GM12878 (cell line): ENCODE measurements around the gene CUTC. TPM values are rescaled to one million over a fixed set of nuclear protein-coding genes. Genes with fewer than 3 reads are reported as not detected.

Source experiments
- ATF3 ChIP-seq: IDR thresholded peaks from 2 replicates; pipeline ENCODE4 v1.6.1; 2011; ENCODE audit warnings: low read depth, mild to moderate bottlenecking, low read length, moderate library complexity, borderline replicate concordance; ENCODE audit errors: extremely low read depth
- BACH1 ChIP-seq: fragments of 450-650 bp; IDR thresholded peaks from 2 replicates; pipeline ENCODE4 v1.6.1; 2017; ENCODE audit warnings: mild to moderate bottlenecking, borderline replicate concordance
- BHLHE40 ChIP-seq, 2 experiments: fragments of 450-650 bp in 1 of 2; IDR thresholded peaks; 2 replicates each; pipeline ENCODE4 v1.6.1; 2011 to 2017; ENCODE audit warnings: low read depth in 2 of 2, borderline replicate concordance in 1 of 2, improper control_type of control experiment in 1 of 2, low read length in 1 of 2, mild to moderate bottlenecking in 1 of 2
- CEBPZ ChIP-seq: fragments of 150-350 bp; IDR thresholded peaks from 2 replicates; pipeline ENCODE4 v1.6.1; 2016; ENCODE audit warnings: low read depth, low read length
- E2F8 ChIP-seq: fragments of 450-650 bp; IDR thresholded peaks from 2 replicates; pipeline ENCODE4 v1.6.1; 2018; ENCODE audit warnings: mild to moderate bottlenecking, low read depth, moderate library complexity; ENCODE audit not compliant: partially characterized antibody
- EP300 ChIP-seq, 2 experiments: fragments of 150-350 bp in 1 of 2; IDR thresholded peaks; 2 replicates each; pipeline ENCODE4 v1.6.1; 2011 to 2012; ENCODE audit warnings: low read depth in 2 of 2, low read length in 2 of 2, borderline replicate concordance in 1 of 2, improper control_type of control experiment in 1 of 2, inconsistent platforms in 1 of 2; ENCODE audit not compliant: control insufficient read depth in 1 of 2
- ETV6 ChIP-seq, 2 experiments: fragments of 450-650 bp in 1 of 2; IDR thresholded peaks in 1 of 2; conservative IDR thresholded peaks in 1 of 2; 2 replicates each; pipeline ENCODE4 v1.6.1; 2014; ENCODE audit warnings: antibody characterized with exemption in 1 of 2, borderline replicate concordance in 1 of 2, low read depth in 1 of 2, mild to moderate bottlenecking in 1 of 2, moderate library complexity in 1 of 2
- GATAD2B ChIP-seq: fragments of 450-650 bp; conservative IDR thresholded peaks from 2 replicates; pipeline ENCODE4 v1.6.1; 2017; ENCODE audit warnings: low read depth, mild to moderate bottlenecking, moderate library complexity
- IRF4 ChIP-seq: IDR thresholded peaks from 2 replicates; pipeline ENCODE4 v1.6.1; 2011; ENCODE audit warnings: low read depth, low read length
- KLF5 ChIP-seq: fragments of 450-650 bp; IDR thresholded peaks from 2 replicates; pipeline ENCODE4 v1.6.1; 2014; ENCODE audit warnings: mild to moderate bottlenecking; ENCODE audit not compliant: partially characterized antibody
- MLLT1 ChIP-seq: fragments of 450-650 bp; IDR thresholded peaks from 2 replicates; pipeline ENCODE4 v1.6.1; 2016; ENCODE audit warnings: mild to moderate bottlenecking
- MTA3 ChIP-seq: IDR thresholded peaks from 2 replicates; pipeline ENCODE4 v1.6.1; 2012; ENCODE audit warnings: low read length, inconsistent platforms, borderline replicate concordance
- NR2C2 ChIP-seq: IDR thresholded peaks from 2 replicates; pipeline ENCODE4 v1.6.1; 2011; ENCODE audit warnings: borderline replicate concordance, low read depth; ENCODE audit not compliant: control insufficient read depth, insufficient read length
- NRF1 ChIP-seq: conservative IDR thresholded peaks from 2 replicates; pipeline ENCODE4 v1.6.1; 2011; ENCODE audit warnings: mild to moderate bottlenecking, low read depth, low read length, improper control_type of control experiment
- POU2F2 ChIP-seq: IDR thresholded peaks from 3 replicates; pipeline ENCODE4 v1.6.1; 2011; ENCODE audit warnings: low read depth, mild to moderate bottlenecking, low read length, borderline replicate concordance
- RBBP5 ChIP-seq: fragments of 200-600 bp; sonication (generic); conservative IDR thresholded peaks from 2 replicates; pipeline ENCODE4 v1.6.1; 2016
- SREBF2 ChIP-seq: IDR thresholded peaks from 2 replicates; pipeline ENCODE4 v1.6.1; 2012; ENCODE audit warnings: mild to moderate bottlenecking, low read length
- SUPT20H ChIP-seq: IDR thresholded peaks from 2 replicates; pipeline ENCODE4 v1.6.1; 2011; ENCODE audit warnings: low read depth, mild to moderate bottlenecking, low read length, moderate library complexity, borderline replicate concordance; ENCODE audit not compliant: control insufficient read depth
- SUZ12 ChIP-seq: fragments of 200-600 bp; sonication (generic); IDR thresholded peaks from one replicate; pipeline ENCODE4 v1.6.1; 2018; ENCODE audit warnings: antibody characterized with exemption, mild to moderate bottlenecking; ENCODE audit not compliant: unreplicated experiment
- USF2 ChIP-seq: IDR thresholded peaks from 2 replicates; pipeline ENCODE4 v1.6.1; 2011; ENCODE audit warnings: low read depth, low read length, improper control_type of control experiment, borderline replicate concordance
- WRNIP1 ChIP-seq: IDR thresholded peaks from 2 replicates; pipeline ENCODE4 v1.6.1; 2011; ENCODE audit warnings: low read depth, low read length, improper control_type of control experiment, borderline replicate concordance
- polyA plus RNA-seq, 11 experiments: library from polyadenylated mRNA; depleted of rRNA in 4 of 11; unstranded in 6 of 11; stranded (reverse) in 5 of 11; fragments of >200 nt; fragmentation: Nextera tagmentation in 4 of 11; fragmentation: Illumina TruSeq in 1 of 11; extraction: Ambion mirVana in 4 of 11; extraction: Trizol in 1 of 11; gene quantifications; 1 replicate in 1 of 11; 2 replicates in 10 of 11; pipeline versions ENCODE4 v1.2.1 to v1.2.3, GENCODE V29; 2011 to 2016; ENCODE audit warnings: inconsistent platforms in 2 of 11, missing spikeins in 2 of 11, low read depth in 1 of 11
- total RNA-seq, 4 experiments: library from RNA; depleted of rRNA in 3 of 4; stranded (reverse); fragments of >200 nt in 3 of 4; fragmentation: Illumina TruSeq in 1 of 4; extraction: Trizol in 1 of 4; gene quantifications; 2 replicates each; pipeline versions ENCODE4 v1.2.1 to v1.2.3, GENCODE V29; 2013 to 2021

Gene CUTC
- total and polyA plus RNA-seq, 10 of the 15 experiments (the other 5 are each of a cell fraction or from before 2014, with no cell fraction given), result 23.8 to 71.7 (median 40.8) TPM

- peak; percentile 69; the same call in 1 of the 2 replicates for TF ChIP-seq BACH1
- TF ChIP-seq BHLHE40 (IDR thresholded peaks at IDR 0.05; ENCODE audit: borderline replicate concordance in 1 of 2, low read depth in 2 of 2, low read length in 1 of 2), result peak; percentile 80 to 84
- TF ChIP-seq SUPT20H, result no peak
- peak; percentile 79 for TF ChIP-seq IRF4
- peak; percentile 80; the same call in 2 of the 3 replicates for TF ChIP-seq POU2F2
- no peak for TF ChIP-seq SREBF2
- no peak for TF ChIP-seq GATAD2B
- no peak for TF ChIP-seq E2F8
- TF ChIP-seq KLF5, result no peak
- TF ChIP-seq NR2C2, result no peak
- no peak for TF ChIP-seq MLLT1
- TF ChIP-seq WRNIP1, result no peak
- no peak for TF ChIP-seq SUZ12
- TF ChIP-seq ATF3, result no peak
- TF ChIP-seq NRF1, result no peak
- no peak for TF ChIP-seq CEBPZ
- TF ChIP-seq EP300 (IDR thresholded peaks at IDR 0.05; ENCODE audit: borderline replicate concordance in 1 of 2, control insufficient read depth in 1 of 2, low read depth in 2 of 2, low read length in 2 of 2), result peak; percentile 49 to 64; a peak in 2 of 4 replicates
- TF ChIP-seq RBBP5, result no peak
- TF ChIP-seq USF2, result no peak; the same call in 1 of the 2 replicates
- TF ChIP-seq MTA3, result no peak
- no peak for TF ChIP-seq ETV6 (conservative IDR thresholded peaks at IDR 0.05 in 1 of 2, IDR thresholded peaks at IDR 0.05 in 1 of 2; ENCODE audit: borderline replicate concordance in 1 of 2, low read depth in 1 of 2)
Measured at GRCh38 chr10:99766302-99766681, 34.3 kb downstream of the CUTC start (continued).
